GM23338 (cell line): ENCODE data around the gene LMO1. TPM values are rescaled to one million over a fixed set of nuclear protein-coding genes. Genes with fewer than 3 reads are reported as not detected.

Experiments used
- ATAC-seq: fragments of 200-7000 bp; cut with Tn5 transposase; 3 replicates; pipeline ENCODE4 v1.9.1; 2020
- DNase-seq: peaks from one replicate; pipeline ENCODE4 v3.0.0-alpha.2; 2015; ENCODE audit warnings: low spot score
- H2AFZ ChIP-seq: fragments of 200-600 bp; sonication (generic); 2 replicates; pipeline ENCODE4 v1.8.0; 2016; ENCODE audit warnings: antibody characterized with exemption, mild to moderate bottlenecking, moderate library complexity
- H3F3A ChIP-seq: fragments of 200-600 bp; sonication (generic); replicated peaks from 2 replicates; pipeline ENCODE4 v1.8.0; 2017; ENCODE audit warnings: antibody characterized with exemption, mixed run types, low read depth
- H3K27ac ChIP-seq: fragments of 200-600 bp; sonication (generic); 2 replicates; pipeline ENCODE4 v1.6.1; 2016; ENCODE audit warnings: low read depth
- H3K27me3 ChIP-seq: fragments of 200-600 bp; sonication (generic); 2 replicates; pipeline ENCODE4 v1.8.0; 2016; ENCODE audit warnings: mild to moderate bottlenecking, mixed run types, moderate library complexity; ENCODE audit not compliant: insufficient read depth
- H3K36me3 ChIP-seq: fragments of 200-600 bp; sonication (generic); 2 replicates; pipeline ENCODE4 v1.8.0; 2016; ENCODE audit warnings: mild to moderate bottlenecking; ENCODE audit not compliant: insufficient read depth
- H3K4me1 ChIP-seq: fragments of 200-600 bp; sonication (generic); 2 replicates; pipeline ENCODE4 v1.8.0; 2016; ENCODE audit warnings: mild to moderate bottlenecking, moderate library complexity; ENCODE audit not compliant: insufficient read depth
- H3K4me2 ChIP-seq: fragments of 200-600 bp; sonication (generic); 2 replicates; pipeline ENCODE4 v1.7.1; 2017; ENCODE audit warnings: mixed run types
- H3K4me3 ChIP-seq: fragments of 200-600 bp; sonication (generic); 2 replicates; pipeline ENCODE4 v1.6.1; 2016; ENCODE audit warnings: mixed run types
- H3K79me2 ChIP-seq: fragments of 200-600 bp; sonication (generic); replicated peaks from 2 replicates; pipeline ENCODE4 v1.8.0; 2017; ENCODE audit warnings: mild to moderate bottlenecking; ENCODE audit not compliant: insufficient read depth
- H3K9me2 ChIP-seq: fragments of 200-600 bp; sonication (generic); 2 replicates; pipeline ENCODE4 v1.8.0; 2017; ENCODE audit not compliant: insufficient read depth
- H4K20me1 ChIP-seq: fragments of 200-600 bp; sonication (generic); replicated peaks from 2 replicates; pipeline ENCODE4 v1.8.0; 2017; ENCODE audit warnings: mild to moderate bottlenecking; ENCODE audit not compliant: insufficient read depth
- H3K27ac Mint-ChIP-seq: 2 replicates; pipeline ENCODE4 v1.8.0; 2020; ENCODE audit warnings: inconsistent platforms, mild to moderate bottlenecking, moderate library complexity, mixed read lengths
- H3K27me3 Mint-ChIP-seq: 3 replicates; pipeline ENCODE4 v1.8.0; 2022; ENCODE audit warnings: low read depth, mild to moderate bottlenecking, moderate library complexity, mixed read lengths, inconsistent platforms; ENCODE audit not compliant: insufficient read depth, poor library complexity
- H3K36me3 Mint-ChIP-seq: 3 replicates; pipeline ENCODE4 v1.8.0; 2021; ENCODE audit warnings: low read depth, mild to moderate bottlenecking, inconsistent platforms, moderate library complexity, mixed read lengths
- H3K4me1 Mint-ChIP-seq: 3 replicates; pipeline ENCODE4 v1.8.0; 2020; ENCODE audit warnings: mild to moderate bottlenecking, inconsistent platforms, mixed read lengths
- H3K4me3 Mint-ChIP-seq: 3 replicates; pipeline ENCODE4 v1.8.0; 2021; ENCODE audit warnings: moderate library complexity, mild to moderate bottlenecking, inconsistent platforms, mixed read lengths
- H3K9me3 Mint-ChIP-seq: 3 replicates; pipeline ENCODE4 v1.8.0; 2020; ENCODE audit warnings: moderate library complexity, mild to moderate bottlenecking, inconsistent platforms, mixed read lengths
- ETS1 ChIP-seq: IDR thresholded peaks from 2 replicates; pipeline ENCODE4 v1.6.1; 2016; ENCODE audit warnings: antibody characterized with exemption
- NANOG ChIP-seq: IDR thresholded peaks from 2 replicates; pipeline ENCODE4 v1.6.1; 2016; ENCODE audit warnings: antibody characterized with exemption, borderline replicate concordance
- POLR2AphosphoS5 ChIP-seq: IDR thresholded peaks from 2 replicates; pipeline ENCODE4 v1.6.1; 2016; ENCODE audit warnings: antibody characterized with exemption, low read depth
- STAT1 ChIP-seq: IDR thresholded peaks from one replicate; pipeline ENCODE4 v1.6.1; 2016; ENCODE audit warnings: antibody characterized with exemption; ENCODE audit not compliant: unreplicated experiment
- ZNF114 ChIP-seq: fragments of 250-450 bp; sonication (Bioruptor Pico); IDR thresholded peaks from 2 replicates; pipeline ENCODE4 v1.5.0; 2020; ENCODE audit warnings: mild to moderate bottlenecking, moderate library complexity
- ZNF462 ChIP-seq: fragments of 250-450 bp; sonication (Bioruptor Pico); IDR thresholded peaks from 2 replicates; pipeline ENCODE4 v1.5.0; 2020; ENCODE audit warnings: mild to moderate bottlenecking, moderate library complexity
- polyA plus RNA-seq: library from polyadenylated mRNA; unstranded; fragments of >200 nt; fragmentation: Nextera tagmentation; extraction: Ambion mirVana; gene quantifications from 2 replicates; pipeline ENCODE4 v1.2.1, GENCODE V29; 2016
- total RNA-seq: library from RNA; depleted of rRNA; stranded (reverse); fragments of >200 nt; shearing (Covaris generic); gene quantifications from 2 replicates; pipeline ENCODE4 v1.2.3, GENCODE V29; 2014
- TF ChIP-seq, protein P1 (sequence below): IDR thresholded peaks from one replicate; pipeline ENCODE4 v1.6.1; 2018; ENCODE audit warnings: antibody characterized with exemption; ENCODE audit not compliant: unreplicated experiment

The LMO1 gene
- total and polyA plus RNA-seq, 2 experiments from 2014 or later, result 0.40 TPM; not detected in 1

- TF ChIP-seq ZNF462 (CRISPR knock-in tag) (no peak), ETS1 (no peak), POLR2AphosphoS5 (no peak), ZNF114 (CRISPR knock-in tag) (no peak), STAT1 (no peak)
Measured at GRCh38 chr11:8178297-8178696, 85.4 kb downstream of the LMO1 start (continued).

- Mint-ChIP-seq H3K4me1 (peaks cover 12% of the 10 kb centered on the region; the same call in 2 of the 3 replicates), H3K4me3 (no peak overlapping the region), H3K27ac (no peak overlapping the region; the same call in 1 of the 2 replicates), H3K36me3 (no peaks in the 10 kb centered on the region), H3K9me3 (no peaks in the 10 kb centered on the region), H3K27me3 (peaks cover 2% of the 10 kb centered on the region)
- Histone ChIP-seq H3K27me3 (no peaks in the 10 kb centered on the region), H3K9me2 (no peaks in the 10 kb centered on the region), H3K4me3 (no peak overlapping the region), H3F3A (no peaks in the 10 kb centered on the region), H3K4me2 (no peak overlapping the region), H3K27ac (no peak overlapping the region), H3K4me1 (no peaks in the 10 kb centered on the region; the same call in 1 of the 2 replicates), H3K36me3 (no peaks in the 10 kb centered on the region), H4K20me1 (no peaks in the 10 kb centered on the region), H2AFZ (no peak overlapping the region), H3K79me2 (no peaks in the 10 kb centered on the region)
- ATAC-seq (no peak), DNase-seq (no peak)
- TF ChIP-seq ETS1 (no peak), NANOG (no peak)
- TF ChIP-seq, protein P1, sequence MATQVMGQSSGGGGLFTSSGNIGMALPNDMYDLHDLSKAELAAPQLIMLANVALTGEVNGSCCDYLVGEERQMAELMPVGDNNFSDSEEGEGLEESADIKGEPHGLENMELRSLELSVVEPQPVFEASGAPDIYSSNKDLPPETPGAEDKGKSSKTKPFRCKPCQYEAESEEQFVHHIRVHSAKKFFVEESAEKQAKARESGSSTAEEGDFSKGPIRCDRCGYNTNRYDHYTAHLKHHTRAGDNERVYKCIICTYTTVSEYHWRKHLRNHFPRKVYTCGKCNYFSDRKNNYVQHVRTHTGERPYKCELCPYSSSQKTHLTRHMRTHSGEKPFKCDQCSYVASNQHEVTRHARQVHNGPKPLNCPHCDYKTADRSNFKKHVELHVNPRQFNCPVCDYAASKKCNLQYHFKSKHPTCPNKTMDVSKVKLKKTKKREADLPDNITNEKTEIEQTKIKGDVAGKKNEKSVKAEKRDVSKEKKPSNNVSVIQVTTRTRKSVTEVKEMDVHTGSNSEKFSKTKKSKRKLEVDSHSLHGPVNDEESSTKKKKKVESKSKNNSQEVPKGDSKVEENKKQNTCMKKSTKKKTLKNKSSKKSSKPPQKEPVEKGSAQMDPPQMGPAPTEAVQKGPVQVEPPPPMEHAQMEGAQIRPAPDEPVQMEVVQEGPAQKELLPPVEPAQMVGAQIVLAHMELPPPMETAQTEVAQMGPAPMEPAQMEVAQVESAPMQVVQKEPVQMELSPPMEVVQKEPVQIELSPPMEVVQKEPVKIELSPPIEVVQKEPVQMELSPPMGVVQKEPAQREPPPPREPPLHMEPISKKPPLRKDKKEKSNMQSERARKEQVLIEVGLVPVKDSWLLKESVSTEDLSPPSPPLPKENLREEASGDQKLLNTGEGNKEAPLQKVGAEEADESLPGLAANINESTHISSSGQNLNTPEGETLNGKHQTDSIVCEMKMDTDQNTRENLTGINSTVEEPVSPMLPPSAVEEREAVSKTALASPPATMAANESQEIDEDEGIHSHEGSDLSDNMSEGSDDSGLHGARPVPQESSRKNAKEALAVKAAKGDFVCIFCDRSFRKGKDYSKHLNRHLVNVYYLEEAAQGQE, result no peak
Measured at GRCh38 chr11:8177136-8177535, 86.5 kb downstream of the LMO1 start.
